Neuronal stem cell (in vitro differentiated cells): ENCODE data around the gene EIF6.

Experiments
- DNase-seq: peaks from one replicate; pipeline ENCODE4 v3.0.0-alpha.2; 2013; ENCODE audit warnings: low spot score
- H2AFZ ChIP-seq: one replicate; pipeline ENCODE4 v1.6.1; 2013; ENCODE audit warnings: mild to moderate bottlenecking, low read length, inconsistent platforms
- H2AK5ac ChIP-seq: 2 replicates; pipeline ENCODE4 v1.6.1; 2013; ENCODE audit warnings: low read depth, mild to moderate bottlenecking, inconsistent platforms, low read length, moderate library complexity, mixed read lengths
- H2BK120ac ChIP-seq: 2 replicates; pipeline ENCODE4 v1.6.1; 2013; ENCODE audit warnings: low read depth, mild to moderate bottlenecking, inconsistent platforms, low read length, moderate library complexity, mixed read lengths
- H2BK12ac ChIP-seq: one replicate; pipeline ENCODE4 v1.6.1; 2013; ENCODE audit warnings: low read length, inconsistent platforms
- H2BK15ac ChIP-seq: 2 replicates; pipeline ENCODE4 v1.6.1; 2013; ENCODE audit warnings: mild to moderate bottlenecking, low read length, inconsistent platforms, mixed read lengths
- H2BK5ac ChIP-seq: one replicate; pipeline ENCODE4 v1.6.1; 2013; ENCODE audit warnings: inconsistent platforms, mild to moderate bottlenecking, low read length, moderate library complexity
- H3K14ac ChIP-seq: one replicate; pipeline ENCODE4 v1.6.1; 2013; ENCODE audit warnings: low read length, inconsistent platforms
- H3K18ac ChIP-seq: 2 replicates; pipeline ENCODE4 v1.6.1; 2013; ENCODE audit warnings: low read length, inconsistent platforms
- H3K23ac ChIP-seq: 2 replicates; pipeline ENCODE4 v1.6.1; 2013; ENCODE audit warnings: low read depth, mild to moderate bottlenecking, mixed read lengths, low read length, inconsistent platforms; ENCODE audit not compliant: poor library complexity
- H3K27ac ChIP-seq: replicated peaks from 3 replicates; pipeline ENCODE4 v1.5.1; 2013; ENCODE audit warnings: low read length, inconsistent platforms
- H3K27me3 ChIP-seq, 3 experiments: 2 replicates each; pipeline ENCODE4 v1.6.1; 2013; ENCODE audit warnings: low read length in 3 of 3, mild to moderate bottlenecking in 2 of 3, inconsistent platforms in 1 of 3, low read depth in 1 of 3, mixed read lengths in 1 of 3, moderate library complexity in 1 of 3; ENCODE audit not compliant: control insufficient read depth in 3 of 3, insufficient read depth in 3 of 3
- H3K36me3 ChIP-seq, 2 donors: replicated peaks in 1 of 2; 2 replicates each; pipeline ENCODE4 v1.6.1; 2013; ENCODE audit warnings: low read length in 2 of 2; ENCODE audit not compliant: control insufficient read depth in 2 of 2, insufficient read depth in 2 of 2
- H3K4ac ChIP-seq: 2 replicates; pipeline ENCODE4 v1.6.1; 2013; ENCODE audit warnings: inconsistent platforms, mild to moderate bottlenecking, low read length, moderate library complexity
- H3K4me1 ChIP-seq, 2 donors: 1 replicate in 1 of 2; 2 replicates in 1 of 2; pipeline ENCODE4 v1.6.1; 2013; ENCODE audit warnings: low read length in 2 of 2, low read depth in 1 of 2; ENCODE audit not compliant: control insufficient read depth in 2 of 2, insufficient read depth in 1 of 2
- H3K4me2 ChIP-seq: one replicate; pipeline ENCODE4 v1.6.1; 2013; ENCODE audit warnings: mild to moderate bottlenecking, low read length, inconsistent platforms; ENCODE audit not compliant: insufficient read depth, poor library complexity, severe bottlenecking
- H3K4me3 ChIP-seq, 2 donors: 2 replicates each; pipeline ENCODE4 v1.5.1; 2013; ENCODE audit warnings: low read length in 2 of 2, mild to moderate bottlenecking in 2 of 2, inconsistent platforms in 1 of 2, moderate library complexity in 1 of 2
- H3K79me1 ChIP-seq: one replicate; pipeline ENCODE4 v1.6.1; 2013; ENCODE audit warnings: low read depth, mild to moderate bottlenecking, inconsistent platforms, low read length, moderate library complexity
- H3K9ac ChIP-seq: one replicate; pipeline ENCODE4 v1.6.1; 2013; ENCODE audit warnings: mild to moderate bottlenecking, low read depth, low read length, inconsistent platforms; ENCODE audit not compliant: poor library complexity
- H3K9me3 ChIP-seq, 2 donors: replicated peaks in 1 of 2; 2 replicates each; pipeline versions ENCODE3 to v1.6.1; 2013; ENCODE audit warnings: low read length in 2 of 2, mild to moderate bottlenecking in 2 of 2, inconsistent platforms in 1 of 2, low read depth in 1 of 2, mixed read lengths in 1 of 2, moderate library complexity in 1 of 2; ENCODE audit not compliant: control insufficient read depth in 2 of 2, insufficient read depth in 1 of 2
- H4K8ac ChIP-seq: one replicate; pipeline ENCODE4 v1.6.1; 2013; ENCODE audit warnings: low read depth, mild to moderate bottlenecking, inconsistent platforms, low read length, moderate library complexity
- H4K91ac ChIP-seq: one replicate; pipeline ENCODE4 v1.6.1; 2013; ENCODE audit warnings: low read length, low read depth, mild to moderate bottlenecking, inconsistent platforms; ENCODE audit not compliant: poor library complexity
- WGBS, 2 donors: extraction: QIAGEN DNeasy Blood & Tissue Kit; methylation state at CpG; one replicate each; pipeline ENCODE4 v1.1.7; 2013; ENCODE audit warnings: missing lambda C conversion rate in 2 of 2, mixed read lengths in 1 of 2; ENCODE audit not compliant: insufficient read length in 2 of 2, insufficient replicate concordance in 1 of 2; ENCODE audit errors: extremely low coverage in 2 of 2; 5-methylcytosine and 5-hydroxymethylcytosine counted together

Gene EIF6

DNA sequence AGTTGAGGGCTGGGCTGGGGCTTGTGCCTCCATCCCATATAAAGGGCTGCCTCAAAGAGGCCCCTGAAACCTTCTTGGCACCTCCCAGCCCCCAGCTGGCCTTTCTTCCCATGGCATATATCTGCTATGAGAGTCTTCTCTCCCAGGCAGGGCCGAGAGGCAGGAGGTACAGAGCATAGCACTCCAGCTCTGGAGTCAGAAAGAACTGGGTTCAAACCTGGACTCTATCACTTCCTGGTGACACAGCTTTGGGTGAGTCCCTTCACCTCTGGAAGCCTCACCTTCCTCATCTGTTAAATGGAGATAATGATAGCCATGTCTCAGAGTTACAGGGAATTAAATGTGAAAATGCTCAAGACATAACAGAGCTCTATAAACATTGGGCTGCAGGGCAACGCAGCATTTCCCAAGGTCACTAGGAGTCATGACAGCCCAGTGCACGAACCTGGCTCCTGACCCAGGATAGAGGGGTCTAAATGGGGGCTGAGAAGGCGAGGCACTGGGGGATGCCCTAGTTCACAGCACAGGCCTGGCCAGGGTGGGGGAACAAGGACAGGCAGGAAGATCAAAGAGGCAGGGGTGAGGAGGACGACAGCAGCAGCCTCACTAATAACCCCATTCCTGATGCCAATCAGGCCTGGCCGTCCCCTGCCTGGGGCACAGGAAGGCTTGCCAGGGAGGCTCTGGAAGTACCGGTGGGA is 5.8 kb upstream of the EIF6 start:
- Histone ChIP-seq H2BK12ac (no peak overlapping the region), H3K27ac (no peak overlapping the region), H2BK120ac (no peak overlapping the region), H3K27me3 (peaks cover 0 to 40% (median 0%) of the 10 kb centered on the region in 3 experiments), H3K4me2 (no peak overlapping the region), H2BK5ac (no peak overlapping the region), H3K4me3 (no peak overlapping the region), H3K4ac (no peak overlapping the region), H2AK5ac (no peak overlapping the region), H3K14ac (no peak overlapping the region), H3K36me3 (no peaks in the 10 kb centered on the region), H2BK15ac (no peak overlapping the region), H3K23ac (no peak overlapping the region), H4K8ac (no peak overlapping the region), H4K91ac (no peak overlapping the region), H3K18ac (no peak overlapping the region), H3K9ac (no peak overlapping the region), H3K79me1 (no peaks in the 10 kb centered on the region), H2AFZ (no peak overlapping the region), H3K4me1 (peaks cover 0 to under 1% of the 10 kb centered on the region in 2 donors), H3K9me3 (no peaks in the 10 kb centered on the region)
- WGBS, 2 donors: no CpG with 5 or more reads among the region's 7 CpGs
- DNase-seq: no peak

- Histone ChIP-seq H3K9ac (no peak overlapping the region), H4K8ac (no peak overlapping the region), H2BK5ac (peak overlapping the region; percentile 66), H2BK120ac (no peak overlapping the region), H3K14ac (no peak overlapping the region), H2AK5ac (peak overlapping the region; percentile 40), H3K79me1 (no peaks in the 10 kb centered on the region), H3K4me2 (no peak overlapping the region), H3K18ac (no peak overlapping the region), H3K4me3 (no peak overlapping the region), H3K23ac (peak overlapping the region; percentile 60), H2BK12ac (no peak overlapping the region), H3K9me3 (no peaks in the 10 kb centered on the region), H4K91ac (no peak overlapping the region), H2BK15ac (peak overlapping the region; percentile 54), H3K36me3 (peaks cover 0 to 1% of the 10 kb centered on the region in 2 donors), H3K27ac (no peak overlapping the region), H3K4ac (no peak overlapping the region), H3K4me1 (peaks cover 6 to 7% of the 10 kb centered on the region in 2 donors), H3K27me3 (peaks cover 0 to 31% (median 0%) of the 10 kb centered on the region in 3 experiments), H2AFZ (no peak overlapping the region)
- no CpG with 5 or more reads among the region's 19 CpGs for WGBS, 2 donors
- no peak for DNase-seq
These were observed 3.9 kb upstream of the EIF6 start for GRCh38 chr20:35288325-35289060.

DNA sequence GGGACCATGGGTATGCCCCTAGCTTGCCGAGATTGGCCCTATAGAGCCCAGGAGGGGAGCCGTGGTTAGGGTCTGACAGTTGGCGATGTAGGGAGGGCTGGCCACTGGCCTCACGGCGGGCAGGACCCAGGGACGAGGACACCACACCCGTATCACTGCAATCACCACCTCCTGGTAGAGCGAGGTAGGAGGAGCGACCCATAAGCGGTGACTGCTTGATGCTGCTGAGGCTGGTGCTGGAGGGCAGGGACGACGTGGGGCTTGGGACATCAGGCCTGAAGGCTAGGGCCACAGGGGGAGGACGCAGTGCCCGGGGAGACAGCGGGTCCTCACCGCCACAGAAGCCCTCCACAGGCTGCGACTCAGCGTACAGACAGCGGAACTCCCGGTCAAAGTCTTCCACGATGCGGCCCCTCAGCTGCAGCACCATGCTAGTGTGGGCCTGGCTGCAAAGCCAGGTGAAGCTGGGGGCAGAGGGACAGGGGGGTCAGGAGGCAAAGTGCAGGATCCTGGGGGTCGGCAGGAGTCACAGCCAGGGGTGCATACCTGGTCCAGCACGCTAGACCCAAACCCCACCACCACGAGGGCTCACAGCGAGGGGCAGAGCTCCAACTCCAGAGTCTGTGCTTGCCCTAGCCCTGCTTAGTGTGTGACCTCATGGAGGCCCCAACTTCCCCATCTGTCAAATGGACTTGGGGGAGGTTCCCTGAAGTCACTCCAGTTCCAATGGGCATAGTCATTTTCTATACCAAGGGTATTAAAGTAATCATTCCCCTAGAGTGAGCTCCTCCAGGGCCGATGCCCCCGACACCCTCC is 3.1 kb upstream of the EIF6 start:
- H3K27ac ChIP-seq: no peak overlapping the region
- H3K23ac ChIP-seq: peak overlapping the region; percentile 60
- peaks cover 0 to 6% of the 10 kb centered on the region in 2 donors for H3K36me3 ChIP-seq
- peak overlapping the region; percentile 23 for H4K8ac ChIP-seq
- peak overlapping the region; percentile 83 for H2AK5ac ChIP-seq
- H3K9ac ChIP-seq: peak overlapping the region; percentile 73
- H3K27me3 ChIP-seq: peaks cover 0 to 27% (median 0%) of the 10 kb centered on the region in 3 experiments
- H2BK5ac ChIP-seq: peak overlapping the region; percentile 66
- H2BK15ac ChIP-seq: peak overlapping the region; percentile 62
- no peak for DNase-seq
- no peak overlapping the region for H2BK120ac ChIP-seq
- peak overlapping the region in 1 of 2 donors; percentile 16 for H3K4me3 ChIP-seq
- no peak overlapping the region for H3K4ac ChIP-seq
- peak overlapping the region; percentile 49 for H3K18ac ChIP-seq
- no peaks in the 10 kb centered on the region for H3K79me1 ChIP-seq
- H2BK12ac ChIP-seq: peak overlapping the region; percentile 87
- H3K14ac ChIP-seq: no peak overlapping the region
- WGBS, 2 donors: no CpG with 5 or more reads among the region's 28 CpGs
- no peaks in the 10 kb centered on the region for H3K9me3 ChIP-seq
- H3K4me2 ChIP-seq: no peak overlapping the region
- H4K91ac ChIP-seq: no peak overlapping the region
- no peak overlapping the region for H2AFZ ChIP-seq
- H3K4me1 ChIP-seq: peaks cover 7 to 9% of the 10 kb centered on the region in 2 donors
